Kidney epithelial cell (primary cell): ENCODE measurements around the gene IDI1. TPM values are rescaled to one million over a fixed set of nuclear protein-coding genes. Genes with fewer than 3 reads are reported as not detected.

Source experiments
- DNase-seq: peaks from one replicate; pipeline ENCODE4 v3.0.0-alpha.2; 2010; ENCODE audit warnings: low read depth
- H3K27me3 ChIP-seq: 2 replicates; pipeline ENCODE4 v1.6.0; 2011; ENCODE audit warnings: low read length; ENCODE audit not compliant: control insufficient read depth, insufficient read depth
- H3K36me3 ChIP-seq: 2 replicates; pipeline ENCODE4 v1.5.1; 2011; ENCODE audit warnings: low read length; ENCODE audit not compliant: control insufficient read depth, insufficient read depth
- H3K4me3 ChIP-seq: 2 replicates; pipeline ENCODE4 v1.5.1; 2011; ENCODE audit warnings: low read depth, mild to moderate bottlenecking, control low read depth, low read length
- CTCF ChIP-seq: IDR thresholded peaks from 2 replicates; pipeline ENCODE4 v1.5.1; 2011; ENCODE audit warnings: mild to moderate bottlenecking, moderate library complexity, low read length, control low read depth, inconsistent platforms; ENCODE audit not compliant: insufficient read depth, poor library complexity, severe bottlenecking
- total RNA-seq: library from RNA; depleted of rRNA; stranded (reverse); fragments of >200 nt; gene quantifications from 2 replicates; pipeline ENCODE4 v1.2.3, GENCODE V29; 2015

The IDI1 gene
- total RNA-seq, 1 donor from 2014 or later = 65.3 TPM

- no peak for TF ChIP-seq CTCF
- H3K27me3 ChIP-seq = no peaks in the 10 kb centered on the region
- H3K36me3 ChIP-seq = peaks cover 3% of the 10 kb centered on the region
- no peak overlapping the region for H3K4me3 ChIP-seq
- no peak for DNase-seq
Measured at GRCh38 chr10:1022413-1022812, 26.5 kb downstream of the IDI1 start.

GRCh38 chr10:1020958-1021357 is 28.0 kb downstream of the IDI1 start:
- H3K4me3 ChIP-seq = no peak overlapping the region
- peaks cover 5% of the 10 kb centered on the region for H3K36me3 ChIP-seq
- TF ChIP-seq CTCF = no peak
- no peak for DNase-seq
- no peaks in the 10 kb centered on the region for H3K27me3 ChIP-seq

- H3K36me3 ChIP-seq = peaks cover 5% of the 10 kb centered on the region
- no peaks in the 10 kb centered on the region for H3K27me3 ChIP-seq
Measured at GRCh38 chr10:1020460-1020859, 28.5 kb downstream of the IDI1 start.

GRCh38 chr10:1019362-1019761 is 29.6 kb downstream of the IDI1 start:
- H3K4me3 ChIP-seq = no peak overlapping the region
- TF ChIP-seq CTCF = no peak
- peaks cover 5% of the 10 kb centered on the region for H3K36me3 ChIP-seq
- H3K27me3 ChIP-seq = no peaks in the 10 kb centered on the region
- no peak for DNase-seq

More at GRCh38 chr10:1020460-1020859, 28.5 kb downstream of the IDI1 start:
- no peak for TF ChIP-seq CTCF
- no peak overlapping the region for H3K4me3 ChIP-seq
- no peak for DNase-seq

- Histone ChIP-seq H3K4me3 (no peak overlapping the region), H3K27me3 (no peaks in the 10 kb centered on the region), H3K36me3 (peaks cover 6% of the 10 kb centered on the region)
- TF ChIP-seq CTCF = no peak
- DNase-seq = no peak
Measured at GRCh38 chr10:1015688-1016087, 33.2 kb downstream of the IDI1 start.

GRCh38 chr10:1011696-1012095 is 37.2 kb downstream of the IDI1 start:
- H3K27me3 ChIP-seq = no peaks in the 10 kb centered on the region
- H3K4me3 ChIP-seq = no peak overlapping the region
- H3K36me3 ChIP-seq = peaks cover 3% of the 10 kb centered on the region
- DNase-seq = no peak
- no peak for TF ChIP-seq CTCF
